ENCODE results near the gene FBN2.

FBN2 gene

DNA sequence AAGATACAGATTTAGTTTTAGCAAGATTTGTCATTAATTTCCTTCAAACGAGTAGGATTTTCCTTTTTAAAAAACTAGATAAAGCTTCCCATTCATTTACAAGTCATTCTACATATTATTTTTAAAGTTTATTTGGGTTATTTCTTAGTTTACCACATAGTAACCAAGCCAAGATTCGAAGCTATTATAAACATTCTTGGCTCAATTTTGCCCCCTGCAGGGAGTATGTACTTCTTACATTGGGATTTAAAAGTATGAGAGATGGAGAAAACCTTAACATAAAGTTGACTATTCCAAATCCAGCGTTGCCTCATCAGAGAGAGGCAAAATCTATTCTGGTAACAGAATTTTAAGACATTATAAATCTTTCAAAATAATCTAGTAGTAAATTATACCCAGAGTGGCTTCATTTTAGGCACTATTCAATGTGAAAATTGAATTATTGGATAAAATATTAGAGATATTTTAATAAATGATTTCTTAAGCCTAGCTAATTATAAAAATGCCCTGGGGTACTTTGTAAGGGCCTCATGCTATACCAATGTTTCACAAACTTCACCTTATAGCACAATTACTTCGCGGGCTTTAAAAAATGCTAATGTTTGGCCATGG lies 39.1 kb downstream of the FBN2 start:
- H3K27ac ChIP-seq (ENCODE audit: low read depth, low read length): no peak overlapping the region

DNA sequence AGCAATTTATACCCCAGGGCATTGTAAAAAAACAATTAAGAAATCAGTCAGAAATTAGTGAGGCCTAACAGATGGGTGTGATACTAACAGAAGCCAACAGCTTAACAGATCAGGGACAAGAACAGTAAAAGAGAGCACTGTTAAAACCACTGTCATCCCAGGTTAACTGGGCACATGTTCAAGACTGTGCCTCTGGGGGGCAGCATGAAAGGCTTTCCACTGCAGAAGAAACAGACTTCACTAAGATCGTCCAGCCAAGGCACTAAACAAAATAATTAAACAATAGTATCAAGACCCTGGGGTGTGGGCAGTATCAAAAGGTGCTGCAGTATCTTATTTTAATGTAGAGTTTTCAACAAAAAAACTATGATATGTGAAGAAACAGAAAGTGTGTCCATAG lies 43.5 kb downstream of the FBN2 start:
- no peak overlapping the region for H3K4me3 ChIP-seq (ENCODE audit: low read depth in 1 of 2, low read length in 2 of 2)
- H3K27me3 ChIP-seq (ENCODE audit: control insufficient read depth in 1 of 2, insufficient read depth in 2 of 2, low read length in 2 of 2): no peaks in the 10 kb centered on the region
- H3K9ac ChIP-seq (ENCODE audit: low read length): no peak overlapping the region
- H3K4me1 ChIP-seq (ENCODE audit: insufficient read depth, low read length): no peaks in the 10 kb centered on the region
- no peaks in the 10 kb centered on the region for H3K36me3 ChIP-seq (ENCODE audit: insufficient read depth, low read length)
- H3K27ac ChIP-seq (ENCODE audit: low read depth, low read length): no peak overlapping the region
- peaks cover 5% of the 10 kb centered on the region for H3K9me3 ChIP-seq (ENCODE audit: low read length)

More for the DNA sequence above, 39.1 kb downstream of the FBN2 start:
- H3K9me3 ChIP-seq (ENCODE audit: low read length): peaks cover 5% of the 10 kb centered on the region
- H3K9ac ChIP-seq (ENCODE audit: low read length): no peak overlapping the region
- H3K27me3 ChIP-seq (ENCODE audit: control insufficient read depth in 1 of 2, insufficient read depth in 2 of 2, low read length in 2 of 2): no peaks in the 10 kb centered on the region
- H3K4me1 ChIP-seq (ENCODE audit: insufficient read depth, low read length): no peaks in the 10 kb centered on the region
- no peaks in the 10 kb centered on the region for H3K36me3 ChIP-seq (ENCODE audit: insufficient read depth, low read length)
- no peak overlapping the region for H3K4me3 ChIP-seq (ENCODE audit: low read depth in 1 of 2, low read length in 2 of 2)

GRCh38 chr5:128493657-128494329 lies 44.3 kb downstream of the FBN2 start:
- no peak overlapping the region for H3K27ac ChIP-seq (ENCODE audit: low read depth, low read length)
- peaks cover 5% of the 10 kb centered on the region for H3K9me3 ChIP-seq (ENCODE audit: low read length)
- no peak overlapping the region for H3K9ac ChIP-seq (ENCODE audit: low read length)
- H3K27me3 ChIP-seq (ENCODE audit: control insufficient read depth in 1 of 2, insufficient read depth in 2 of 2, low read length in 2 of 2): no peaks in the 10 kb centered on the region
- no peaks in the 10 kb centered on the region for H3K4me1 ChIP-seq (ENCODE audit: insufficient read depth, low read length)
- no peaks in the 10 kb centered on the region for H3K36me3 ChIP-seq (ENCODE audit: insufficient read depth, low read length)
- no peak overlapping the region for H3K4me3 ChIP-seq (ENCODE audit: low read depth in 1 of 2, low read length in 2 of 2)

GRCh38 chr5:128491291-128491690 lies 46.8 kb downstream of the FBN2 start:
- Histone ChIP-seq H3K27me3 (ENCODE audit: control insufficient read depth in 1 of 2, insufficient read depth in 2 of 2, low read length in 2 of 2) (no peaks in the 10 kb centered on the region), H3K36me3 (ENCODE audit: insufficient read depth, low read length) (no peaks in the 10 kb centered on the region), H3K4me1 (ENCODE audit: insufficient read depth, low read length) (no peaks in the 10 kb centered on the region), H3K9me3 (ENCODE audit: low read length) (peaks cover 5% of the 10 kb centered on the region), H3K4me3 (ENCODE audit: low read depth in 1 of 2, low read length in 2 of 2) (no peak overlapping the region), H3K9ac (ENCODE audit: low read length) (no peak overlapping the region), H3K27ac (ENCODE audit: low read depth, low read length) (no peak overlapping the region)

GRCh38 chr5:128490761-128491160 lies 47.3 kb downstream of the FBN2 start:
- no peak overlapping the region for H3K4me3 ChIP-seq (ENCODE audit: low read depth in 1 of 2, low read length in 2 of 2)
- peaks cover 5% of the 10 kb centered on the region for H3K9me3 ChIP-seq (ENCODE audit: low read length)
- no peaks in the 10 kb centered on the region for H3K36me3 ChIP-seq (ENCODE audit: insufficient read depth, low read length)
- no peak overlapping the region for H3K9ac ChIP-seq (ENCODE audit: low read length)
- no peaks in the 10 kb centered on the region for H3K27me3 ChIP-seq (ENCODE audit: control insufficient read depth in 1 of 2, insufficient read depth in 2 of 2, low read length in 2 of 2)
- H3K4me1 ChIP-seq (ENCODE audit: insufficient read depth, low read length): no peaks in the 10 kb centered on the region
- no peak overlapping the region for H3K27ac ChIP-seq (ENCODE audit: low read depth, low read length)

DNA sequence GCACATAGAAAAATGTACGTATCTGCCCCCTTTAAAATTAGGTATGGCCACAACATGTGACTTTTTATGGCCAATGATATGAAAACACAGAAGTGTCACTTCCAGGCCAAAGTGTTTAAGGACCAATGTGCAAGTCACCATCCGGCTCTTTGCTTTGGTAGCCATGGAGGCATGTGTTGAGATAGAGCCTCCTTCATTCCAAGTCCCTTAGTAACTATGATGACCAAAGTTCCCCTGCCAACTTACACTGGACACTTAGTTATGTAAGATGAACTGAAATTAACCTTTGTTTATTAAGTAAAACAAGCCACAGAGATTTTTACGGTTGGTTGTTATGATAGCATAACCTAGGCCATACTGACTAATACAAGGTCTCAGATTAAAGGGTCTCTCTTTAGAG lies 51.0 kb downstream of the FBN2 start:
- Histone ChIP-seq H3K36me3 (ENCODE audit: insufficient read depth, low read length) (no peaks in the 10 kb centered on the region), H3K27me3 (ENCODE audit: control insufficient read depth in 1 of 2, insufficient read depth in 2 of 2, low read length in 2 of 2) (no peaks in the 10 kb centered on the region), H3K4me3 (ENCODE audit: low read depth in 1 of 2, low read length in 2 of 2) (no peak overlapping the region), H3K4me1 (ENCODE audit: insufficient read depth, low read length) (no peaks in the 10 kb centered on the region), H3K9ac (ENCODE audit: low read length) (no peak overlapping the region), H3K9me3 (ENCODE audit: low read length) (no peaks in the 10 kb centered on the region), H3K27ac (ENCODE audit: low read depth, low read length) (no peak overlapping the region)

DNA sequence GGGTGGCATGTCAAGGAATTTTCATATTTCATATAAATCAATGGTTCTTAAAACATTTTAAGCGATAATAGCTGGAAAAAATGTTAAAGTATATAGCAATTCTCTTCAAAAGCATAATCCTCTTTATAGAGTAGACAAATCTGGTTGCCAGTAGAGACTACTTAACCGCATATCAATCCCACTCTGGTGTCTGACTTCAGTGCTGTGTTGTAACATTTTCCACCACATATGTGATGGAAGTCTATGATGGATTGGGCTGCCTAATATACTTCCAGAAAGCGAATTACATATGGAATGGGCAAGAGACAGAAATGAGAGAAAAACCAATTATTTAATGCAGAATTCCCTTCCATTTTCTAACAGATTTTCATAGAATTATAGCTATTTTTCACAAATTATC lies 54.3 kb downstream of the FBN2 start:
- Histone ChIP-seq H3K36me3 (ENCODE audit: insufficient read depth, low read length) (no peaks in the 10 kb centered on the region), H3K9me3 (ENCODE audit: low read length) (no peaks in the 10 kb centered on the region), H3K9ac (ENCODE audit: low read length) (no peak overlapping the region), H3K27me3 (ENCODE audit: control insufficient read depth in 1 of 2, insufficient read depth in 2 of 2, low read length in 2 of 2) (no peaks in the 10 kb centered on the region), H3K4me1 (ENCODE audit: insufficient read depth, low read length) (peaks cover 7% of the 10 kb centered on the region), H3K4me3 (ENCODE audit: low read depth in 1 of 2, low read length in 2 of 2) (no peak overlapping the region), H3K27ac (ENCODE audit: low read depth, low read length) (no peak overlapping the region)

DNA sequence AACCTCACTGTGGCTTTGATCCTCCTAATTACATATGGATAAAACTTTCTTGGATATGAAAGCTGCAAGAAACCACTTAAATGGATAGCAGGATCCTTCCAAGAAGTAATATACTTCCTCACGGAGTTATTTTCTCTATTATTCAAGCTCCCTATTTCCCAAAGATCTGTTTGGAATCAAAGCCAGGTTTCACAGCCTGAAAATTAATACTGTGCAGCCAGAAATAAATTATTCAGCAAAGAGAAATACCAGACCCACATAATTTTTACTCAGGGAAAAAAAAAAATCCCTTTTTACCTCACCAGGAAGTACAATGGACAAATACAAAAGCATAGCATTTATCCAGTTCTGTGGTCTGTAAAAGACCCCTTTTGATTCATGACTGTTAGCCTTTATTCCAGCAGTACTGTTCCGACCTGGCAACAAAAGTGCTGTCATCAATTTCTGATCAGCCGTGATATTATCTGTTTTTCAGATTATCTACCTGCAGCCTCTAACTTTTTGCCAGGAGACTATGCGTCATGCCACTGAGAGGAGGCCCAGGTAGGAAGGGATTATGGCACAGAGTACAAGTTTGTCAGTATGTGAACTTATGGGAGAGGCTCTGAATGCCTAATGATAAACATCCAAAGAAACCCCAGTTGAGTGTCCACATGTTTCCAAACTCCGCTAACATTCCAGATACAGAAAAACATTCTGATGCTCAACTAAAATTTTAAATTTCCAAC lies 57.0 kb downstream of the FBN2 start:
- H3K9ac ChIP-seq (ENCODE audit: low read length): no peak overlapping the region
- H3K4me3 ChIP-seq (ENCODE audit: low read depth in 1 of 2, low read length in 2 of 2): no peak overlapping the region
- H3K9me3 ChIP-seq (ENCODE audit: low read length): no peaks in the 10 kb centered on the region
- H3K4me1 ChIP-seq (ENCODE audit: insufficient read depth, low read length): peaks cover 7% of the 10 kb centered on the region
- H3K27ac ChIP-seq (ENCODE audit: low read depth, low read length): no peak overlapping the region
- H3K36me3 ChIP-seq (ENCODE audit: insufficient read depth, low read length): no peaks in the 10 kb centered on the region
- no peaks in the 10 kb centered on the region for H3K27me3 ChIP-seq (ENCODE audit: control insufficient read depth in 1 of 2, insufficient read depth in 2 of 2, low read length in 2 of 2)

DNA sequence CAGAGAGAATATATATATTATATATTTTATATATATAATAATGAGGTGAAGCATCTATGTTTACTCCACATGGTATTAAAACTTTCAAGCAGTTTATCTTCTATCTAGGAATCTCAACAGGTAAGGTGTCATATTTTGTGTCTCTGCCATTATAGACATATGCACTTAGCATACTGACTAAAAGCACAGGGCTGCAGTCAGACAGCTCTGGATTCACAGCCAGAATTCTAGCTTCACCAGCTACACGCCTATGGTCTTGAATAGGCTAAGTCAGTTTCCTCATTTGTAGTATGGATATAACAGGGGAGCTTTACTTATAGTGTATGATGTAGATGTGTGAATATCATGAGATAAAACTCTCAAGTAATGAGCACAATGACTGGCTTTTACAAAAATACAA lies 57.9 kb downstream of the FBN2 start:
- Histone ChIP-seq H3K36me3 (ENCODE audit: insufficient read depth, low read length) (no peaks in the 10 kb centered on the region), H3K4me1 (ENCODE audit: insufficient read depth, low read length) (peaks cover 7% of the 10 kb centered on the region), H3K4me3 (ENCODE audit: low read depth in 1 of 2, low read length in 2 of 2) (no peak overlapping the region), H3K27ac (ENCODE audit: low read depth, low read length) (no peak overlapping the region), H3K9me3 (ENCODE audit: low read length) (no peaks in the 10 kb centered on the region), H3K27me3 (ENCODE audit: control insufficient read depth in 1 of 2, insufficient read depth in 2 of 2, low read length in 2 of 2) (peaks cover 0 to 3% of the 10 kb centered on the region in 2 donors), H3K9ac (ENCODE audit: low read length) (no peak overlapping the region)

DNA sequence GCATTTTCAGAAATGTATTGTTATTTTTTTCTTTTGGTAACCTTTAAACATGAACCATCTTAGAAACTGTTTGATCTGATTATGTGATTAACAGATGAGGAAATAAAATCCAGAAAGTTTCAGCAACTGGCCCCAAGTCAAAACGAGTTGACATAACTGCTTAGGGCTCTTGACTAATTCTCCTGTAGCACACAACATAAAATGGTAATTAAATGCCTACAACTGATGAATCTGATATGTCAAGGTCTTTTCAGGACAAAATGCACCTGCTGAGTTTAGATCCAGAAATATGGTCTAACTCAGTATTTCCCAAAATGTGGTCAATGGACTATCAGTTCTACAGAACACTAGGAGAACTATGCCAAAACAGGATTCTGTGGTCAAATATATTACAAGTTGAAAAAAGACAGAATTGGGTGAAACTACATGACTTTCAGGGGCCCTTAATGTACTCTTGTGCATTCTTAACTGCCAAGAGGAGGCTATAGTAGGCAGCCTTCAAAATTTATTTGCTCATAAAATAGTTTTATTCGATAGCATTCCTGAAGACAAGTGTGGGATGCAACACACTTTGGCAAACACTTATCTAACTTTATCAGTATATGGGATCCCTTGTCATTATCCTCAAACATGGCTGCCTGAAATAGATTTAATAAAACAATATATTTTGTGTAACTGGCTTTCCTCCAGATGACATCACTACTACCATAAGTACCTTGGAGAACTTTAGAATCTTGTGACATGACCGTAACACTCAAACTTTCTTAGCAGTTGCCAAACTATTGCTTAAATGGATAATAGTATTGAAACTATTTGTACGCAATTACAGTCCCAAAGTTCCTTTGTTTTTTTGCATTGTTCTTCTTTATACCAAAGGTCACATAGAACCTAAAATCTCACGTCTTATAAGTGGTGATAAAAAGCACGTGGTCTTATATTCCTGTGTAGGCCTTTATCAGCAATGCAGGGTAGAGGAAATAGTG lies 59.4 kb downstream of the FBN2 start:
- Histone ChIP-seq H3K9me3 (ENCODE audit: low read length) (no peaks in the 10 kb centered on the region), H3K4me1 (ENCODE audit: insufficient read depth, low read length) (peaks cover 7% of the 10 kb centered on the region), H3K36me3 (ENCODE audit: insufficient read depth, low read length) (no peaks in the 10 kb centered on the region), H3K9ac (ENCODE audit: low read length) (no peak overlapping the region), H3K27ac (ENCODE audit: low read depth, low read length) (no peak overlapping the region), H3K27me3 (ENCODE audit: control insufficient read depth in 1 of 2, insufficient read depth in 2 of 2, low read length in 2 of 2) (peaks cover 0 to 3% of the 10 kb centered on the region in 2 donors), H3K4me3 (ENCODE audit: low read depth in 1 of 2, low read length in 2 of 2) (no peak overlapping the region)

- peaks cover 7% of the 10 kb centered on the region for H3K4me1 ChIP-seq (ENCODE audit: insufficient read depth, low read length)
Observed at GRCh38 chr5:128477944-128478343, 60.1 kb downstream of the FBN2 start.

More at GRCh38 chr5:128477944-128478343, 60.1 kb downstream of the FBN2 start:
- Histone ChIP-seq H3K9me3 (ENCODE audit: low read length) (no peaks in the 10 kb centered on the region), H3K36me3 (ENCODE audit: insufficient read depth, low read length) (no peaks in the 10 kb centered on the region), H3K4me3 (ENCODE audit: low read depth in 1 of 2, low read length in 2 of 2) (no peak overlapping the region), H3K27me3 (ENCODE audit: control insufficient read depth in 1 of 2, insufficient read depth in 2 of 2, low read length in 2 of 2) (peaks cover 0 to 3% of the 10 kb centered on the region in 2 donors), H3K9ac (ENCODE audit: low read length) (no peak overlapping the region), H3K27ac (ENCODE audit: low read depth, low read length) (no peak overlapping the region)
